Middle frontal gyrus (tissue), 1 donor: Measurements from ENCODE around the gene SP4.
A peak's percentile ranks its signal among the peaks of the same experiment; 100 is the strongest.

Source experiments
- DNase-seq: peaks from one replicate; pipeline ENCODE4 v3.0.0-alpha.2; 2015; ENCODE audit warnings: low spot score; ENCODE audit errors: extremely low spot score

Gene SP4

GRCh38 chr7:21427871-21428658 lies at the start of gene SP4:
Gene SP4, plus strand, starts transcription at chr7:21428083. Its CDS starts 169 bp downstream, at chr7:21428252.
- DNase-seq: peak; percentile 84

DNA sequence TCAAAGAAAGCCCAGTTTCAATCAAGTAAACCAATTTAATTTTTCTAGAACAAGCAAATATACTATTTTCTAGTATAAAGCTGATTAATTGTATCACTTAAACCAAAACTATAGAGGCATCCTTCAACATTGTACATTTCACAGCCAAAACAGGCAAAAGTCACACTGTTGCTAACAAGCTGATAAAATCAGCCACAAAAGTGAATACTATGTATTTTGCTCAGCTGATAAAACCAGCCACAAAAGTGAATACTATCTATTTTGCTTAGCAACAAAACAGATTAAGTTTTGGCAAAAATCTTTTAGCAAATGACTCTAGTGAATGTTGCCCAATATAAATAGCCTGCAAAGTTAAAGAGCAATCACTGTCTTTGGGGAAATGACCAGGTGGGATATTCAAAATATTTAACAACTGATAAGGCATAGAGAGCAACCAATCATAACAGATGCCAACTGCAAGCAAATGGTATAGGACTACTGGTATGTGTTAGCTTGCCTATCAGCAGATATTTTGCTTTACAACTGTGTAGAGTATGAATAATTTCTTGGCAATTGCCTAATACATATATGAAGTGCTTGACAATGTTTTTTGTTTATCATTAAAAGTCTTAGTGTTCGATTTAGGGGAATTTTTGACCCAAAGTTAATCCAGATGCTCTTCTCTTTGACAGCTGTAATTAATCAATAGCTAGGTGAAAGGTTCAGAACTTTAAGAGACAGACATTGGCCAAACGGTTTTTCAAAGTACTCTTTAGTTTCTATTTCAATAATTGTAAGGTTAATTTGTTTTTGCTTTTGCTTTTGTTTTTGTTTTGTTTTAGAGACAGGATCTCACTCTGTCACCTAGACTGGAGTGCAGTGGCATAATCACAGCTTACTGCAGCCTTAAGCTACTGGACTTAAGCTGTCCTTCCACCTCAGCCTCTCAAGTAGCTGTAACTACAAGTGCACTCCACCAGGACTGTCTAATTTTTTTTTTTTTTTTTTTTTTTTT lies 44.4 kb upstream of the SP4 start:
- no peak for DNase-seq

GRCh38 chr7:21393937-21394336 lies 33.9 kb upstream of the SP4 start:
- DNase-seq: no peak

GRCh38 chr7:21401944-21402343 lies 25.9 kb upstream of the SP4 start:
- DNase-seq: no peak

GRCh38 chr7:21407796-21408480 lies 19.9 kb upstream of the SP4 start:
- DNase-seq: no peak

GRCh38 chr7:21408481-21408820 lies 19.4 kb upstream of the SP4 start:
- DNase-seq: no peak

GRCh38 chr7:21412410-21412851 lies 15.5 kb upstream of the SP4 start:
- DNase-seq: no peak

- no peak for DNase-seq
Observed at GRCh38 chr7:21412957-21413356, 14.9 kb upstream of the SP4 start.

GRCh38 chr7:21413502-21413901 lies 14.4 kb upstream of the SP4 start:
- no peak for DNase-seq

DNA sequence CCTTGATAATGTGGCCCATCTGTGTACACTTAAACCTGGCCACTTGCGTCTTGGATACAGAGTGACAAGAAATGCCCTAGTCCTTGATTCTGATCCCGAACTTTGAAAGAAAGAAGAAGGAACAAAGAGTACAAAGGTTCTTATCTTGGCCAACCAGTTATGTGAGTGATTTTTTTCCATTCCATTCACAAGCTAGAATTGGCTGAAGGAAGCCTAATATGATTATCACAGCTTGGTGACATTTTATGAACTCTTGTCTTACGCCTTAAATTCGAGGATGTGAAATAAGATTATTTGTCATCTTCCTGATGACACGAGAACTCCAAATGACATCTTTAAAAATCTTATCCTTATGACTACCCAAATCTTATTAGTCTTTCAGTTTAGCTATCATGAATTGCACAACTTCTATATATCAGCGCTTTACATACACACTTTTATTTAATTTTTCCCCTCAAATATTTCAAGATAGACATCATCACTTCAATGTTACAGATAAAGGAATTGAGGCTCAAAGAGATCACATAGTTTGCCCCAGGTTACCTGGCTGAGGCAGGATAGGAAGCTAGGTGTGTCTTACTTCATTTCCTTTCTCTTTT lies 13.0 kb upstream of the SP4 start:
- no peak for DNase-seq

- no peak for DNase-seq
Observed at GRCh38 chr7:21417647-21418046, 10.2 kb upstream of the SP4 start.

GRCh38 chr7:21422751-21423150 lies 5.1 kb upstream of the SP4 start:
- DNase-seq: no peak

- no peak for DNase-seq
Observed at GRCh38 chr7:21425290-21425689, 2.6 kb upstream of the SP4 start.

DNA sequence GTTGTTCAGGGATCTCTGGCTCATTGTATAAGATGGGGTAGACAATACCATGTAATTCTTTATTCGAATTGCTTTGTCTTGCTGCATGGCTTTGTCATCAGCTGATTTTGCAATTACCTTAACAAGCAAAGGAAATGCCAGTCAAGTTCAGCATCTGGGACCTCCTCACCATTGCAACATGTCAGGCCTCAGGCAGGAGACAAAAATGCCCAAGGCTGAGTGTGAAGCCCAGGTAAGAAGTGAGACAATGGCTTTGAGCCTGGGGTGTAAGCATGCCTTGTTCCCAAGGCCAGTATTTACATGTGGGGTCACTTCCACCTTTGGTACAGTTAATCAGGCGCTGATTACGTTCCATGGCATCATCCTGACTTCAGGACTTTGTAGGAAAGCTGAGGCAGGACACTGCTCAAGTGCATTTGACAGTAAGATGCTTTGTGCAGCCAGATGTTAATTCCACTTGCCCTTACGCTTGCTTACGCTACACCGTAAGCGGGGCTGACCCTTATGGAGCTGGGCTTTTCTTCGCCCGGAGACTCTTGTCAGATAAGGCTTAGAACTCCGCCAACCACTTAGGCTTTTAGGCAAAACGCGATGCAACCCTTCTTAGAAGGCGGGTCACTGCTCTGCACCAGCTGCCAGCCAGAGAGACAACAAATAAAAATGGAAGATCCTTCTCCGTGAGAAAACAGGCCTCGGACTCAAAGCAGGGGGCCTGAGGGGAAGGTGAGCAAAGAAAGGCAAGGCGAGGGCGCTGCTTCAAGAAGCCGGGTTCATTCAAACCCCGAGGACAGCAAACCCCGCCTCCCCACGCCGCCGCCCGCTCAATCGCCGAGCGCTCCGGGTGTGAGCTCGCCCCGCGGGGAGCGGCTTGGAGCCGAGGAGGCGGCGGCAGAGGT lies 1.3 kb upstream of the SP4 start:
- no peak for DNase-seq

DNA sequence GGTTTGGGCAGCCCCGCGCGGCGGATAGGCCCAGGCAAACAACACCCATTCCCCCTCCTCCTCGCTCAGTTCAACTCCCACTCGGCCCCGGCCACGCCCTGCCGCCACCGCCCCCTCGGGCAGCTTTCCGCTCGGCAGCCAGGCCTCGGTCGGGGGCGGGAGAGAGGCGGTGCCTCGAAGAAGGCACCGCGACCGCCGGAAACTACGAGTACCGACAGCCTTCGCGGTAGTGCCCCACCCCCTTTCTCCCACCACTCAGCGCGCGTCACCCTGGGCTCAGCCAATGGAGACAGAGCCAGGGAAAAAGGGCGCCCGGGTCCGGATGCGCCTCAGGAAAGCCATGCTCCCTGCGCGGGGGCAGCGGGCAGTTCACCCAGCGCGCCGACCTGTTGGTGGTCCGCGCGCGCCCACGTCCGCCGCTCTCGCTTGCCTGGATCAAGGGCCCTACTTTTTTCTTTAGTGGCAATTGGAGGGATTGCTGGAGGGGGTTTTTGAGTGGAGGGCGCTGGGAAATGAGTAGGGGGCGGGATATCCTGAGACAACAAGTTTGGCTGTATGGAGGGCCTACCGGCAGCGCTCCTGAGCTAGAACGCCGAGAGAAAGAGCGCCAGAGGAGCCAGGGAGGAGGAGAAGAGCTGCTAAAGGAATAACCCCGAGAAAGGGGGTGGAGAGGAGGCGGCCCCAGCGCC lies 557 bp upstream of the SP4 start:
- DNase-seq: peak; percentile 94

DNA sequence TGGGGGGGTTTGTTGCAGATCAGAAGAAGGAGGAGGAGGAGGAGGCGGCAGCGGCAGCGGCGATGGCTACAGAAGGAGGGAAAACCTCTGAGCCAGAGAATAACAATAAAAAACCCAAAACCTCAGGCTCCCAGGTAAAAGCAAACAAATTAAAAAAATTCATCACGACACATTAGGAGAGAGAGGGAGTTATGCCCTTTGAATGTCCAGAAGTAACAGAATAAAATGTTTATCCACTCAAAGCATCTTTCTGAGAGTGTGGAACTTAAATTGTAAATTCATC lies 717 bp downstream of the SP4 start:
- DNase-seq: no peak

DNA sequence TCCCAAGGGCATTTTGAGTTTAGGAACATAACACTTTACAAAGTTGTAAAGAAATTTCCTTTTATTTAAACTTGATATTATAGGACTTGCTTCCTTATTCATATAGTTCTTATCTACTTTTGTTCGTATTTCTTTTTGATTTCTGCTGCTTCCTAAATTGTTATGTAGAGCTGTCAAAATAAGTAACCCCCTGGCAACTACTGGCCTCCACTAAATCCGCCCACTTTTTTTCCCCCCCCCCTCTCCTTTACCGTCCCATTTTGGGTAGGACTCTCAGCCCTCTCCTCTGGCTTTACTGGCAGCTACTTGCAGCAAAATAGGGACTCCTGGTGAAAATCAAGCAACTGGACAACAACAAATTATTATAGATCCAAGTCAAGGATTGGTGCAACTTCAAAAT lies 1.1 kb downstream of the SP4 start:
- DNase-seq: no peak

DNA sequence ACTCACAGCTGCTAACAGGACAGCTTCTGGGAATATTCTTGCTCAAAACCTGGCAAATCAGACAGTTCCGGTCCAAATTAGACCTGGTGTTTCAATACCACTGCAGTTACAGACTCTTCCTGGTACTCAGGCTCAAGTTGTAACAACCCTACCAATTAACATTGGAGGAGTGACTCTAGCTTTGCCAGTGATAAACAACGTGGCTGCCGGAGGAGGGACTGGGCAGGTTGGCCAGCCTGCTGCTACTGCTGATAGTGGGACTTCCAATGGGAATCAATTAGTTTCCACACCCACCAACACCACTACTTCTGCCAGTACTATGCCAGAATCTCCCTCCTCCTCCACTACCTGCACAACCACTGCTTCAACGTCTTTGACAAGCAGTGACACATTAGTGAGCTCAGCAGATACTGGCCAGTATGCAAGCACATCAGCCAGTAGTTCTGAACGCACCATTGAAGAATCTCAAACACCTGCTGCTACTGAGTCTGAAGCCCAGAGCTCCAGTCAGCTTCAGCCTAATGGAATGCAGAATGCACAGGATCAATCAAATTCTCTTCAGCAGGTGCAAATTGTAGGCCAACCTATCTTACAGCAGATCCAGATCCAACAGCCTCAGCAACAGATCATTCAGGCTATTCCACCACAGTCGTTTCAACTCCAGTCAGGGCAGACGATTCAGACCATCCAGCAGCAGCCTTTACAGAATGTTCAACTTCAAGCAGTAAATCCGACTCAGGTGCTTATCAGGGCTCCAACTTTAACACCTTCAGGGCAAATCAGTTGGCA lies 2.1 kb downstream of the SP4 start:
- DNase-seq: no peak

- no peak for DNase-seq
Observed at GRCh38 chr7:21430575-21430954, 2.7 kb downstream of the SP4 start.
